CD4-positive, alpha-beta T cell treated with Interleukin-21 for 1 hour (primary cell): ENCODE results near the gene ZFHX3.

Experiments used
- DNase-seq: peaks from one replicate; pipeline ENCODE4 v3.0.0-alpha.2; 2020

Gene ZFHX3

DNA sequence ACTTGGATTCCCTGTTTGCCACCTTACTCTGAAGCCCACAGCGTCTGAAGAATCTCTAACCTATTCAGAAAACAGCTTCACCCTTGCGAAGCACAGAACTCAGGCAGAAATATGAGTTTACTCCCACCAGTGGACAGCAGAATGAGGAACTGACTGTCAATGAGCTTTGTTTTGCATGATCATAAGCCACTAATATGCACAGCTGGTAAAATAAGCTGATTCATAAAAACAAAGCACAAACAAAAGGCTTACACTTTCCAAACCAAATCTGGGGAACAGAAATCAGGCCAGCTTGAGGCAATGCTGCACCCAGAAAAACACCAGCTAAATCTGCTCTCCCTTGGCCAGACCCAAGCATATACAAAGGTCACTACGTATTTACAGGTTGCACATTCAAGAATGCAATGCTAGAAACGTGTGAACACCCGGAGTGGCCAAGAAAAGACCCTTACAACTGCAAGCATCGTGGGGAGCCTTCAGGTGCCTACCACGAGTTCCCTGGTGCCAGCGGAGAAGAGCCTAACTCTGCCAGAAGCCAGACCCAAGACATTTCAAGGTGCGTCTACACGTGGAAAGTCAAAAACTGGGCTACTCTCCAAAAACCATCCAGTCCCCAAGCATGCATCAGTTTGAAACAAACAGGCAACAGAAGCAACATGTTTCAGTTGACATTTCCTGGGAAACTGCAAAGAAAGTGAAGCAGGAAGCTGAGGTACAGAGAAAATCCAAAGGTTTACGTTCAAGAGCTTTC lies 207.1 kb downstream of the ZFHX3 start:
- DNase-seq: no peak

DNA sequence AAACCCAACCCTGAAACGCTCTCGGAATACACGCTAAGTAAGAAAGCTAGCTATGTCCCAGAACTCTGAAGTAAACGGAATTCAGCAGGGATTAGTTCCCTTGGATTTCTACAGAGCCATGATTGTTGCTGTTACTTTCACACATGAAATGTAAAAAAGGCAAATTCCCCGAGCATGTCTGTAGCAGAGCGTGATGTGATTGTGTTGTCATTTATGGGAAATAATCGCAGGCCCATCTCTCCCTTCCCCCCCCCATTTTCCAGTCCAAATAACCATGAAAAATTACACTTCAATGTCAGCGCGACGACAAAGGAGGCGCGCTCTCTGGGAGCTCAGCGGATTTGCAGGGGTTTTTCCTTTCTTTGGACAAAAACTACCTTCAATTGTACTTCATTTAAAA lies 209.0 kb downstream of the ZFHX3 start:
- no peak for DNase-seq

DNA sequence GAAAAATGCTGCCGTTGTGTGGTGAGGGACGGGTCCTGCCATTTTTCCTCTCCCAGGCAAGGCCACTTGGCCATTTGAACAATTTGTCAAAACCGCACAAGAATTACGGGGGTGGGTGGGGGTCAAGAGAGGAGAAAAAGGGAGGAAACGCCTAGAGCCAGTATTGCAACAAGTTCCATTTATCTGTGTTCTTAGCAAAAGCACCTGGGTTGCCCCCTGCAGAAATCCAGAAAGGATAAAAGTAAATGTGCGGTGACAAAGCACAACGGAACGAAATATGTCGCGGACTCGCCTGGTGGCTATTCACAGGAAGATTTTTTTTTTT lies 209.4 kb downstream of the ZFHX3 start:
- no peak for DNase-seq

DNA sequence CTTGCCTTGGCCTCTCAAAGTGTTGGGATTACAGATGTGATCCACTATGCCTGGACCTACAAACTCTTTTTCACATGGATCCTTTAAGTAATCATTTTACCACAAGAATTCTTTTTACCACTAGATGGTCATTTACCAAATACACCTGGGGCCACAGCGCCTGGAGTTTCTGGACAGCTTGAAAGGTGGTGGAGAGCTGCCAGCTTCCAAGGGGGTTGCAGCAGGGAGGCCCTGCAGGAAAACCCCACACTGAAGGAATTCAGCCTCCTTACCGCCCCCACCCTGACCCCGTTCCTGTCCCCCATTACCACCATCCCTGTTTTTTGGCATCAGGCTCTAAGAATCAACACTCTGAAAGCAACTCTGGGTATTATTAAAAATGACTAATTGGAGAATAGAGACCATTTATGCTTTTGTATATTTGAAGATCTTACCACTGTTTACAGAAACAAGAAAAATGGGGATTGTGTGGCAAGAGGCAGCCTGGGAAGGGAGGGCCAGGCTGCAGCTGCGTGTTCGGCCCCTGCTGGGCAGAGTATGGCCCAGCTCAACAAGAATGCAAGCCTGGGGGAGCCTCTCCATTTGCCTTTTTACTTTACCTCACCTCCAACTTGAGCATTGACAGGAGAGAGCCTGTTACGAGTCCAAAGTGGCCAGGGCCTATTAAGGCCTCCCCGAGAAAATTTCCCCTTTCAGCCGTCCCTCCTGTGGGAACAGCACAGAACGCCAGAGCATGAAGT lies 209.9 kb downstream of the ZFHX3 start:
- no peak for DNase-seq

DNA sequence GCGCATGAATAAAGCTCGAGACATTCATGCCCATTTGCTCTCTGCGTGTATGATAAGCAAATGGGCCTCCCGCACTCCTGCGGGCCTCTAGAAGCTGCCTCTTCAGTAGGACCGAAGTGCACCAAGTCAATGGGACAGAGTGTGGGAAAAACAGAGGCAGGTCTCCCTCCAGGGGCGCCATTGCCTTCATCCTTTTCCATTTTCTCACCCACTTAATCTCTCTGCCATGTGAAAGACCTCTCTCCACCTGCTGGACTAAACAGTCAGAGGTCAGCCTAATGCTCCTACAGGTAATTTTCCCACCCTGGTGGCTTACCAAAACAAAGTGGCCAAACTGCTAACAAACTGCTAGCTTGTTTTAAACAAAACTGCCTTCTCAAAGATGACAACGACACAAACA lies 210.9 kb downstream of the ZFHX3 start:
- DNase-seq: no peak

DNA sequence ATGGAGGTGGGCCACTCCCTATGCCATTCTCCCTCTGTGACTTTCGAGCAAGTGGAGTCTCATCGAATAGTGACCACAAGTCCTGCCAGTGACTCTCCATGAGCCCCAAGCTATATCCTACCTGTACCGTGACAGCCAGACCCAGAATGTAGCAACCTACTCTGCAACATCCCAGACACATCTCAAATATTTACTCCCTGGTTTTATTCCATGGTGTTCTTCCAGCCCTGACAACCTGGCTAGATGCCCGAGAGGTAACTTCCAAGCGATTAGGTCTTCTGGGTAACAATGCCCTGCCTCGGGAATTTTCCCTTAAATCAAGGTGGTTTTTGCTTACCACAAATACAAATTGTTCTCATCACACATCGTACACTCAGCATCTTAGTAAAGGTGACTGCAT lies 211.7 kb downstream of the ZFHX3 start:
- no peak for DNase-seq

DNA sequence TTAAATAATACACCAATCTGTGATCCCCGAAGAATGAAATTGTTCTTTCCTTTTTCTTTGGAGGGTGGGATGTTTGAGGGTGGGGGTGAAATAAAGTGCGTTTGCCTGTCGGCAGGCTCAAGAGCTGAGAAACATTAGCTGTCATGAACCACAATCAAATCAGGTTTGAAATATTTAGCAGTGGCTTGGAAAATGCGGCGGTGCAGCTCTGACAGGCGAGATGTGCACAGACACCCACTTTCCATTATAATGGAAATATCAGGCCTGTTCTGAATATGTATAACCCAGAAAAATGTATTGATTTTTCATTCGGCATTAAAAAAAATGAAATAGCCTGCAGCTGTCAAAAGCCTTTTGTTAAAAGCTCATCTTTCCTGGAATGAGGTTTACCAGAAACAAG lies 212.8 kb downstream of the ZFHX3 start:
- DNase-seq: no peak

DNA sequence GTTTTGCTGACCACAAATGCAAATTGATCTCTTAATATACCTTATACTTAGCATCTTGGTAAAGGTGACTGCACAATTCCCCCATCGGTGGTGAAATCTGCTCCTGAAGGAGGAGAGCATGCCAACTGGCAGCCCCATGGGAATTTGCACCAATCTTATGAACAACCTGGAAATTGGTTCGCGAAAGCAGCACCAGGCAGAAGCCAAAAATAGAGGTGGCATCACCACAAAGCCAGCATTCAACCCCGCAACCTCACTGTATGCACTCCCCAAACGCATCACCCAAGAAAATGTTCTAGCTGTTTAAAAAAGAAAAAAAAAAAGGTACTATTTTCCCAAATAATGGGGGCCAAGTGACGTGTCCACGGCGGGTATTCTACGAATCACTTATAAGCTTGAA lies 213.4 kb downstream of the ZFHX3 start:
- DNase-seq: no peak

DNA sequence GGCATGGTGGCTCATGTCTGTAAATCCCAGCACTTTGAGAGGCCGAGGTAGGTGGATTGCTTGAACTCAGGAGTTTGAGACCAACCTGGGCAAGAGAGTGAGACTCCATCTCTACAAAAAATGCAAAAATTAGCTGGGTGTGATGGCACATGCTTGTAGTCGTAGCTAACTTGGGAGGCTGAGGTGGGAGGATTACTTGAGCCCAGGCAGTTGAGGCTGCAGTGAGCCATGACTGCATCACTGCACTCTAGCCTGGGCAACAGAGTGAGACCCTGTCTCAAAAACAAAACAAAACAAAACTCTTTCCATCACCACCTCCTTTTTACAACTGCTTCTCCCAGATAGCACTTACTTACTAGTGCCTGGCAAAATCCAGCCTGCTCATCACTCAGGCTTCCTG lies 214.0 kb downstream of the ZFHX3 start:
- DNase-seq: no peak

DNA sequence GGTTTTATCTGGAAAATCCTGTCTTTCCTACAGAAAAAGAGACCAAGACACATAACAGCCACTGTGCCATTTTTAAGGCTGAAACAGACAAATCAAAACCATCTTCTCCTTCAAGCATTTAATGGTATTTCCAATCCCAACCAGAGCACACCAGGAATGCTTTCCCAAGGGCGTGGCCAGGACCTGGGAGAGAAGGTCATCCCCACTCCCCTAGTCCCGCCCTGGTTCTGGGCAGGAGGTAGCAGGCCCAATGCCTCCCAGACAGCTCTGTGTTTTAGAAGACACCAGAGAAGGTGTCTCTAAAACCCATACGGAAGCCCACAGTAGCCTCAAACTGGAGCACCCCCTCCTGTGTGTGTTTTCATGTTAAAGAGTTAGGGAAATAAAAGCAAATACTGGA lies 214.4 kb downstream of the ZFHX3 start:
- no peak for DNase-seq

DNA sequence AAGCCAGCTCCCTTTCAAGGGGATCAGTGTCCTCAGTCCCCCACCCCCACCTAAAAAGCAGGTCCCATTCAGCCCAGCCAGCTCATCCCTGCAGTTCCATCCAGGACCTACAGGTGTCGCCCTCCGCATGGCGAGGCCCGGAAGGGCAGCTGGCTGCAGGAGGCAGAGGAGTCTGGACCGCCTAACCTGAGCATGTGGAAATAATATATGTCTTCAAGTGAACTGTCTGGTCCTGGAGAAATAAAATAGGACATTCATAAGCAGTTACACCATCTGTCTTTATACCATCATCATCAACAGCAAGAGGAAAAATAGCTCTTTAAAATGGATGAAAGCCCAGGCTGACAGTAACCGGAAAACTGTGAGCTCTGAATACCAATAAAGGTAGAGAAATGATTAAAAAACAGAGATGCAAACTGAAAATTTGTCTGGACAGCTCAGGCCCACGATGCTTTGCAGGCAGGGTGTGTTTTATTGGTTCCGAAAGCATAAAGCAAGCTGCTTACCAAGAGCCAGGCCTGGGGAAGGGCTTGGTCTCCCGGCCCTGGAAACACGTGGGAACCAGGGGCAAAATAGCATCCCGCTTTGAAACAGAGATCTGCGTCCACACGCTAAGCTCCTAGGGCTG lies 215.2 kb downstream of the ZFHX3 start:
- DNase-seq: peak; percentile 47

DNA sequence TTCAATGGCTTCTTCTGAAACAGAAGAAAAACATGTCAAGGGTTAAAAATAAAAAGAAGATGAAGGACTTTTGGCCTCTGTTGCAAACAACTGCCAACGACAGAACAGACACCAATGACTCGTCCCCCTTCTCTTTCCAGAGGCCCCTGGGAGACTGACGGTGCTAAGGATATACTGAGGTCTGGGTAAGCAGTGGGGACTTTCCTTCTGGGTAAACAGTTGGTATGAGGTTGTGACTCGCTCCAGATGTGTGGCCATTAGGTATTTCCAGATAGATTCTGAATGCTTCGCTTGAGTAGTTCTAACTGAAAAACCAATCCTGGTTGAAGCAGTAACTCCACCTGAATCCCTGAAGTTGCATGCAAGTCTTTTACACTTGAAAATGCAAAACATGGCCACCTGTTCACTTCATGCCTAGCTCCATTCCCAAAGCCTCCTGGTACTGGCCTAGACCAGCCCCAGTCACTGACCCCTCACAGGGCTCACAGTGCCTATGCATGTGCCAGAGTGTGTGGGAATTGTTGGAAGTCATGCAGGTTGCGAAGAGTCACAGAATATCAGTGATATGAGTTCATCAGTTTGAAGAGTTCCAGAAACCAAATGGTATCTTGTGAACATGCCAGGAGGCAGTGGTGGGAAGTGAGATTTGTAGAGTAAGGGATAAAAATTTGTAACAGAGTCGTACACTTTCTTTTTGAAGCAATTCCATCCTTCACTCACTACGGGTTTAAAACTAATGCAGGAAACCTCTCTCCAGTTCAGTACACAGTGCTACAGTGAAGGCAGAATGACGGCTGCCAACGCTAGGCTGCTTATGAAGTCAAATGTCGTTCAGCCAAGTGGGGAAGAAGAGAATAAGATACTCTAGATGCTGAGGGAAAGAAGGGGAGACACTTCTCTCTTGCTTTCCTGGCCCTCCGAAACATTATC lies 217.8 kb downstream of the ZFHX3 start:
- DNase-seq: no peak

DNA sequence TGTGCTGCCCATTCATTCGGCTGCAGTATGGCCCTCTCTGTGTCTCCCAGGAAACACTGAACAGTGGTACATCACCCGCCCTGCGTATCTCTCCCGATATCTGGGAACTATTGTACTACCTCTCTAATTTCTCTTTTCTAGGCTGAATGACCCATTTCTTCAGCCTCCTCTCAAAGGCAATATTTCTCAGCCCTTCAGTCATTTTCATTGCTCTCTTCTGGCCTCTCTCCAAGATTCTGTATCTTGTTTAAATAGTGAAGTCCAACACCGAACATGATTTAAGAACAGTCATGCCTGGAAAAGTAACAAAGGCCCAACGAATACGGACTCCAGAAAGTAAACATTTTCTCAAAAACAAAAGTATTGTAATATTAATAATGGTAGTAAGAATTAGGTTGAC lies 220.1 kb downstream of the ZFHX3 start:
- no peak for DNase-seq

DNA sequence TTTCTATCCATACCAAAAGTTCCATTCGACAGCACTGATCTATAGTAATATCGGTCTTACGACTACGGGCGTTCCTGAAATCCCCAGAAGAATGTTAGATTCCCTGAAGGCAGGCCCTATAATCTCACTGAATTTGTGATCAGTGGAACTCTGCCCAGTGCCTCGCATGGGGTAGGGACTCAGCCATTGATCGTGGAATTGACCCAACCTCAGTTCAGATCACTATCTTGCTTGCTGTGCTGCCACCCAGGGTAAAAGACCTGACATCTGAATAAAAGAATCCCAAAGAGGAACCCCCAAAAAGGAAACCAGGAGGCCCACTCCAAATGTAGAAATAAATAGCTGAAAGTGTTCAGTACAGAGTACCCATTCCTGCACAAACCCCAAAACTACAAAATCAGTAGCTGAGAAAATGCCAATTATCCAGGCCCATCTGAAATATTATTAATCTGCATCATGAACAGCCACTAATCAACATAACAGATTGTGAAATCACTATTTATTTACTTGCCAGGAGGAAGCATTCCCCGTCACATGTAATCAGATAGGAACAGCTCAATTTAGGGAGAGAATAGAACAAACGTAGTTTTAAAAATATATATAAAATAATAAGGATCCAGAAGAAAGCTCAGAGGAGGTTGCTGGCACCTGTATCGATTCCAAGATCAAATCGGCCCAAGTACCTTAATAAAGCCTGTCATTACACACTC lies 221.9 kb downstream of the ZFHX3 start:
- no peak for DNase-seq

DNA sequence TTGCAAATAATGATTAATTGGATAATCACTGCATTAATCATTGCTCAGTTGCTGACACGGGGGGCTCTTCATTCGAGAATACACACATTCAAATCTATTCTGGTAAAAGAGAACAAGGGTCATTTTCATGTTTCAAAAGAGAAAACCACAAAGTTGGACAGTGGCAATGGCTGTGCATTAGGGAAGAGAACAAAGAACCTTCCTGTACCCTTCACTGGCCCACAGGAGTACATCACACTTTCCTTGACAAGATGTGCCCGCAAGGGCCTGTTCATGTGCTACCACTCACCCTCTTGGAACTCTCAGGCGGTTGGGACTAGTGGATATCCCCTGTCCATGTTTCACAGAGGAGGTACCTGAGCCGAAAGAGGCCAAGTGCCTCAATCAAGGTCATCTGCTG lies 223.2 kb downstream of the ZFHX3 start:
- DNase-seq: no peak

DNA sequence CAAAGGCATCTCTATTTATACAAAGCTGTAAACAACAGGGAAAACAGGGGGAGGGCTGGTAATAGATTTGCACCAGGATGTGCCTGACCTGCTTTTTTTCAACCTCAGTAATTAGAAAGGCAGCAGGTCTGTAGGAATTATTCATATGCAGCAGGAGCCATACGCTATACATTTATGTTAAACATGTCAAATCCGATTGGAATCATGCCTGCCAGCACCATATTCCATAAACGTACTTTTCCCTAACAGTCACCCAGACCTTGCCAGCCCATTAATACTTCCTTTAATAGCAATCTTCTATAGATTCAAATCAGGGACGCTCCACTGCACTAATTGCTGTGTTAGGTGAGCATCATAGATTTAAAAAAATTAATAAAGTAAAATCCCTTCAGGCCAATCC lies 223.9 kb downstream of the ZFHX3 start:
- no peak for DNase-seq

DNA sequence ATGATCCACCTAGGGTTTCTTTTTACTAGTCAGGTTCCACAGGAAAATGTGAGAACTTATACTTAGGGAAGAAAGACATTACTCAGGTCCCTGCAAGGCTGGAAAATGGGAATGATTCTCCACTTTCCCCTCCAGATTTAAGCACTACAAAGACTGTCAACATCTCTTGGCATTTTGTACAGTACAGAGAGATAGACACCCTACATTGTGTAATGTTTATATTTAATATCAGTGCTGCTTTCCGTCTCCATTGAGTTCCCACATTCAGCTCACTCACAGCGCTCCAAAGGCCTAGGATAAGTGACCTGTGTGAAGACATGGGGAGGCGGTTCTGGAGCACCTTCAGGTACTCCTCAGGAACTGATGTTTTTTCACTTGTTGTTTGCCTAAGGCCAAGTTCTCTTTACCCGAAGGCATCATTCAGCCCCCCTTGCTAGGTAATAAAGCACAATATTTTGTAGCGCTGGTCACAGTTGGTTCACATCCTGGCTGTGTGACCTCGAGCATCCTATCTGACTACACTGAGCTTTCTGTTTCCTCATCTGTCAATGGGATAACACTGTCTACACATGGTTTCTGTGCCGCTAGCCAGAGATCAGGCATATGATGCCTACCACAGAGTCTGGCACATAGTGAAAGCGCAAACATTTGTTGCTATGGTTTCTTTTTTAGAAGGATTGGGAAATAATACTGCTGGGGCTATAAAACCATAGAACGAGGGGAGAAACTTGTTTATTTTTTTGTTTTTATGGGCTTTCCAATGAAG lies 226.6 kb downstream of the ZFHX3 start:
- DNase-seq: no peak

DNA sequence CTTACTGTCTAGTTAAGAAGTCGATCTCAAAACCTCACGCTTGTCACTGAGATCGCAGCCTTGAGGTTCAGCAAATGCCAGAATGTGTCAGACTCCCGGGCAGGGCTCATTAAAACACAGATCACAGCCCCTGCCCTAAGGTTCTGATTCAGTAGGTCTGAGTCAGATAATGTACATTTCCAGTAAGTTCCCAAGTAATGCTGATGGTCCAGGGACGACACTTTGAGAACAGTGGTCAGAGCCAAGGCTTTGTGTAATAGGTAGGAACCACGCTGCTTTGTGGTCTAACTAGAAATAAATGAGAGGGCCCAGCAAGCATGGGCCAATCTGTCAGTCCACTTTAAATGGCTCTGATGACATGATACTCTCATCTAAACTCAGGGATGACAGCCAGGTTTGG lies 228.6 kb downstream of the ZFHX3 start:
- no peak for DNase-seq

DNA sequence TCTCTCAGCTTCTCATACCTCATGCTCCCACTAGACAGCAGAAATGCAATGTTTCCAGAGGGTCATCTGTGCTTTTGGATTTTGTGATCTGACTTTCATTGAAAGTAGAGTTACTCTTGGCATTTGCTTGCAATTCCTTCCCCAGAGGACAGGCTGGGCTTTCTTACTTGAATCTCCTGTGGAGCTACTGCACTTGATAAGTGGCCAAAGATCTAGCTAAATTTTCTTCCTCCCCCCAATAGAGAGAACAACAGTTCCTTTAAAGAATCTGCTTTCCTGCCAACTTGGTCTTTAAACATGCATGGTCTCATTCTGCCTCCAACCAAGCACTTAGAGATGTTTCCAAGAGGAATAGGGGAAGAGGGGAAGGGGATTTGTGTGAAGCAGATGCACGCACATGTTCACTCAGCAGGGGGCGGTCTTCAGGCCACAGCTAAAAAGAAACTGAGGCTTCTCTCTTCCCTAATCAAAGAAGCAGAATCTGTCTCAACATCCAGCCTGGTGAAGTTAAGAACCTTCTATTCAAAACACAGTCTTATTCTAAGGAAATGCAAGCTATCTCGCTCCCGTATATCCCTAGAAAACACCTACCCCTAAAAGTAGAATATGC lies 229.6 kb downstream of the ZFHX3 start:
- no peak for DNase-seq

DNA sequence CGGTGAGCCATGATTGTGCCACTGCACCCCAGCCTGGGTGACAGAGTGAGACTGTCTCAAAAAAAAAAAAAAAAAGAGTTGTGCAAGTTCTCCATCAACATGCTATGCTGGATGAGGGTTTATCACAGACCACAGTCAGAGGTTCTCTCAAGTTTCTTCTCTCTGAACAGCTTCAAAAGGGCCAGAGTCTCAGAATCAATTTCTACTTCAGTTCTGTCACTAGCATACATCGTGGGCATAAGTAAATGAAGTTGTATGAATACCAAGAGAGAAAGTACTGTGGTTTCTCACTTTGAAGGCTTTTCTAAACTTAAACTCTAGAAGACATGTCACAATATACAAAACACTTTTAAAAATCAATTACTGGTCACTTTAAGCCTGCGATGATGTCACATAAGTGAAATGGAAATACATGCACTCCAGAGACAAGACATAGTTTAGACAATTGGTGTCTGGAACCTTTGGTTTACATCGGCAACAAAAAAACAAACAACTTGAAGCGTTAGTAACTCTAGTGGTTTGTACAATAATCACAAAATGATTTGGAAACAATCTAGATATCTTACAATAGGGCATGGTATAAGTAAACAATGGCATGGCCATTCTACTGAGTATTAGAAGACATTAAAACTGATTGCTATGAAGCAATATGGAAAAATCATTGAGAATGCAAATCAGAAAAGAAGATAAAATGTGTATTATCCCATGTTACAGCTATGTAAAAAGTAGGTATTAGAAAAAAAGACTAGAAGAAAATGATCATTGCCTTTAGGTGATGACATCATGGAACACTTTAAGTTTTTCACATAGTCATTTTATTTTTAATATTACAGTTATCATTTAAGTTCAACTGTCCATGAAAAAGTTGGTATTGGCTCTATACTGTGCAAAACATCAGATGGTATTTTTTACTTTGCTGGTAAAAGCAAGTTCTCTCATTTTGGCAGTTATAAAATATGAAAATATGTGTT lies 232.3 kb downstream of the ZFHX3 start:
- no peak for DNase-seq
